ENCODE data around the gene SLC43A2. TPM values are rescaled to one million over a fixed set of nuclear protein-coding genes. Genes with fewer than 3 reads are reported as not detected.
A peak's percentile ranks its signal among the peaks of the same experiment; 100 is the strongest.

Gene SLC43A2
- total RNA-seq, 2 experiments from 2014 or later, result 2.0 to 2.2 TPM

GRCh38 chr17:1629504-1630310 is 1.1 kb upstream of the SLC43A2 start:
- ChIA-PET CTCF (interaction anchor here (0.6 to 9.4 kb wide), 34 partner anchors 10 to 401 kb away, joined by 3 to 209 read pairs (median 5); partner anchors contain the start of genes INPP5K, PITPNA, RILP and SCARF1), POLR2A (interaction anchor here (0.7 to 2.4 kb wide), 4 partner anchors 20 to 92 kb away, joined by 3 to 14 read pairs (median 4); partner anchors contain the start of genes PITPNA and RILP)
- intact Hi-C loops (cut with micrococcal nuclease), result loop anchor here (1.0 to 2.0 kb wide), 3 partner anchors 55 to 113 kb away; partner anchors contain the start of gene INPP5K
- Mint-ChIP-seq H3K27ac (peak overlapping the region; percentile 18), H3K9me3 (no peaks in the 10 kb centered on the region), H3K4me3 (peak overlapping the region; percentile 73), H3K36me3 (no peaks in the 10 kb centered on the region), H3K27me3 (peaks cover 16% of the 10 kb centered on the region), H3K4me1 (ENCODE audit: low read depth) (peaks cover 11% of the 10 kb centered on the region)
- peak; percentile 91 for DNase-seq

- Mint-ChIP-seq H3K4me3 (peak overlapping the region; percentile 87), H3K36me3 (no peaks in the 10 kb centered on the region), H3K4me1 (ENCODE audit: low read depth) (peaks cover 11% of the 10 kb centered on the region), H3K9me3 (no peaks in the 10 kb centered on the region), H3K27ac (peak overlapping the region; percentile 67), H3K27me3 (peaks cover 16% of the 10 kb centered on the region)
- ChIA-PET CTCF (interaction anchor here (0.7 to 9.4 kb wide), 17 partner anchors 10 to 264 kb away, joined by 3 to 209 read pairs (median 12); partner anchors contain the start of genes INPP5K, RILP and SCARF1), POLR2A (interaction anchor here (1.2 to 2.4 kb wide), 2 partner anchors 55 to 66 kb away, joined by 3 to 14 read pairs; partner anchors contain the start of gene PITPNA)
- DNase-seq, result peak; percentile 93
- intact Hi-C loops (cut with micrococcal nuclease), result loop anchor here (1.0 kb wide), 1 partner anchor 22 kb away; no protein-coding TSS in a partner anchor
Observed at GRCh38 chr17:1628856-1629503, 346 bp upstream of the SLC43A2 start.

GRCh38 chr17:1627182-1627981 is 1.3 kb downstream of the SLC43A2 start:
- CTCF ChIA-PET, result interaction anchor here (0.5 to 9.4 kb wide), 4 partner anchors 20 to 263 kb away, joined by 3 to 209 read pairs (median 12); partner anchors contain the start of gene RILP
- no peak overlapping the region for H3K27ac Mint-ChIP-seq
- intact Hi-C loops (cut with micrococcal nuclease), result no loop called here

GRCh38 chr17:1626333-1626732 is 2.3 kb downstream of the SLC43A2 start:
- Mint-ChIP-seq H3K4me1 (ENCODE audit: low read depth) (peaks cover 11% of the 10 kb centered on the region), H3K27me3 (peaks cover 16% of the 10 kb centered on the region), H3K4me3 (no peak overlapping the region), H3K9me3 (no peaks in the 10 kb centered on the region), H3K27ac (no peak overlapping the region), H3K36me3 (no peaks in the 10 kb centered on the region)
- intact Hi-C loops (cut with micrococcal nuclease), result no loop called here
- CTCF ChIA-PET, result interaction anchor here (1.4 to 9.4 kb wide), 2 partner anchors 19 to 50 kb away, joined by 3 to 209 read pairs; no protein-coding TSS in a partner anchor
- DNase-seq, result no peak
- POLR2A ChIA-PET, result interaction anchor here (1.1 kb wide), 1 partner anchor 58 kb away, joined by 3 read pairs; no protein-coding TSS in a partner anchor

More at GRCh38 chr17:1627182-1627981, 1.3 kb downstream of the SLC43A2 start:
- Mint-ChIP-seq H3K36me3 (no peaks in the 10 kb centered on the region), H3K9me3 (no peaks in the 10 kb centered on the region), H3K4me3 (peak overlapping the region; percentile 54), H3K4me1 (ENCODE audit: low read depth) (peaks cover 11% of the 10 kb centered on the region), H3K27me3 (peaks cover 16% of the 10 kb centered on the region)
- no peak for DNase-seq
- POLR2A ChIA-PET, result interaction anchor here (0.6 kb wide), 1 partner anchor 20 kb away, joined by 4 read pairs; no protein-coding TSS in a partner anchor

GRCh38 chr17:1625581-1625980 is 3.1 kb downstream of the SLC43A2 start:
- Mint-ChIP-seq H3K27me3 (peaks cover 16% of the 10 kb centered on the region), H3K36me3 (no peaks in the 10 kb centered on the region), H3K9me3 (no peaks in the 10 kb centered on the region), H3K27ac (no peak overlapping the region), H3K4me1 (ENCODE audit: low read depth) (peaks cover 11% of the 10 kb centered on the region), H3K4me3 (no peak overlapping the region)
- CTCF ChIA-PET, result interaction anchor here (0.9 to 9.4 kb wide), 2 partner anchors 49 to 59 kb away, joined by 3 to 209 read pairs; no protein-coding TSS in a partner anchor
- POLR2A ChIA-PET, result no interaction called here
- intact Hi-C loops (cut with micrococcal nuclease), result no loop called here
- no peak for DNase-seq

GRCh38 chr17:1625053-1625452 is 3.6 kb downstream of the SLC43A2 start:
- POLR2A ChIA-PET, result no interaction called here
- intact Hi-C loops (cut with micrococcal nuclease), result no loop called here
- H3K27me3 Mint-ChIP-seq, result peaks cover 16% of the 10 kb centered on the region
- CTCF ChIA-PET, result interaction anchor here (0.9 to 9.4 kb wide), 2 partner anchors 48 to 58 kb away, joined by 3 to 209 read pairs; no protein-coding TSS in a partner anchor
- H3K36me3 Mint-ChIP-seq, result no peaks in the 10 kb centered on the region
- DNase-seq, result no peak
- H3K9me3 Mint-ChIP-seq, result no peaks in the 10 kb centered on the region
- H3K4me1 Mint-ChIP-seq (ENCODE audit: low read depth), result peaks cover 9% of the 10 kb centered on the region
- H3K4me3 Mint-ChIP-seq, result no peak overlapping the region
- no peak overlapping the region for H3K27ac Mint-ChIP-seq

- Mint-ChIP-seq H3K9me3 (no peaks in the 10 kb centered on the region), H3K27ac (no peak overlapping the region), H3K4me1 (ENCODE audit: low read depth) (peaks cover 7% of the 10 kb centered on the region), H3K36me3 (no peaks in the 10 kb centered on the region), H3K27me3 (peaks cover 16% of the 10 kb centered on the region), H3K4me3 (no peak overlapping the region)
- intact Hi-C loops (cut with micrococcal nuclease), result no loop called here
- ChIA-PET CTCF (interaction anchor here (0.9 to 9.4 kb wide), 2 partner anchors 48 to 58 kb away, joined by 3 to 209 read pairs; no protein-coding TSS in a partner anchor), POLR2A (no interaction called here)
- DNase-seq, result no peak
Observed at GRCh38 chr17:1624650-1625049, 4.0 kb downstream of the SLC43A2 start.

- peaks cover 7% of the 10 kb centered on the region for H3K4me1 Mint-ChIP-seq (ENCODE audit: low read depth)
- H3K36me3 Mint-ChIP-seq, result no peaks in the 10 kb centered on the region
- ChIA-PET CTCF (interaction anchor here (0.8 kb wide), 1 partner anchor 49 kb away, joined by 3 read pairs; no protein-coding TSS in a partner anchor), POLR2A (no interaction called here)
- H3K27ac Mint-ChIP-seq, result no peak overlapping the region
- no peak for DNase-seq
- no peak overlapping the region for H3K4me3 Mint-ChIP-seq
- intact Hi-C loops (cut with micrococcal nuclease), result no loop called here
- no peaks in the 10 kb centered on the region for H3K9me3 Mint-ChIP-seq
- H3K27me3 Mint-ChIP-seq, result peaks cover 15% of the 10 kb centered on the region
Observed at GRCh38 chr17:1623057-1623630, 5.5 kb downstream of the SLC43A2 start.

GRCh38 chr17:1621273-1621954 is 7.2 kb downstream of the SLC43A2 start:
- H3K9me3 Mint-ChIP-seq, result no peaks in the 10 kb centered on the region
- peaks cover 6% of the 10 kb centered on the region for H3K27me3 Mint-ChIP-seq
- intact Hi-C loops (cut with micrococcal nuclease), result no loop called here
- no peak overlapping the region for H3K27ac Mint-ChIP-seq
- POLR2A ChIA-PET, result no interaction called here
- H3K4me1 Mint-ChIP-seq (ENCODE audit: low read depth), result no peaks in the 10 kb centered on the region
- no peak overlapping the region for H3K4me3 Mint-ChIP-seq
- CTCF ChIA-PET, result no interaction called here
- no peak for DNase-seq
- no peaks in the 10 kb centered on the region for H3K36me3 Mint-ChIP-seq

GRCh38 chr17:1620486-1620885 is 8.1 kb downstream of the SLC43A2 start:
- CTCF ChIA-PET, result no interaction called here
- POLR2A ChIA-PET, result no interaction called here
- DNase-seq, result no peak
- H3K36me3 Mint-ChIP-seq, result no peaks in the 10 kb centered on the region
- H3K27ac Mint-ChIP-seq, result no peak overlapping the region
- H3K9me3 Mint-ChIP-seq, result no peaks in the 10 kb centered on the region
- no peaks in the 10 kb centered on the region for H3K4me1 Mint-ChIP-seq (ENCODE audit: low read depth)
- intact Hi-C loops (cut with micrococcal nuclease), result no loop called here
- no peak overlapping the region for H3K4me3 Mint-ChIP-seq
- no peaks in the 10 kb centered on the region for H3K27me3 Mint-ChIP-seq
